Liver (tissue), 3 donors: Measurements from ENCODE around the gene D2HGDH.

Experiments
- ATF3 ChIP-seq: IDR thresholded peaks from 2 replicates; pipeline ENCODE4 v1.6.1; 2016; ENCODE audit warnings: antibody characterized with exemption
- CTCF ChIP-seq: fragments of 150-350 bp; IDR thresholded peaks from 2 replicates; pipeline ENCODE4 v1.5.1; 2017; ENCODE audit warnings: improper control_type of control experiment, low read depth, low read length; ENCODE audit not compliant: missing input control
- EGR1 ChIP-seq, 2 donors: IDR thresholded peaks; 2 replicates each; pipeline ENCODE4 v1.6.1; 2016 to 2018; ENCODE audit warnings: antibody characterized with exemption in 2 of 2, low read depth in 2 of 2
- FOXA1 ChIP-seq: IDR thresholded peaks from 2 replicates; pipeline ENCODE4 v1.6.1; 2016; ENCODE audit warnings: antibody characterized with exemption
- GABPA ChIP-seq, 2 donors: IDR thresholded peaks in 1 of 2; conservative IDR thresholded peaks in 1 of 2; 2 replicates each; pipeline ENCODE4 v1.6.1; 2016; ENCODE audit warnings: antibody characterized with exemption in 2 of 2, mild to moderate bottlenecking in 1 of 2, moderate library complexity in 1 of 2
- HNF4A ChIP-seq, 2 donors: conservative IDR thresholded peaks; 2 replicates each; pipeline ENCODE4 v1.6.1; 2016; ENCODE audit warnings: antibody characterized with exemption in 2 of 2, mild to moderate bottlenecking in 2 of 2
- JUND ChIP-seq, 2 donors: IDR thresholded peaks; 2 replicates each; pipeline ENCODE4 v1.6.1; 2016; ENCODE audit warnings: antibody characterized with exemption in 2 of 2
- RAD21 ChIP-seq, 2 donors: IDR thresholded peaks; 2 replicates each; pipeline ENCODE4 v1.6.1; 2016; ENCODE audit warnings: antibody characterized with exemption in 2 of 2, mild to moderate bottlenecking in 2 of 2
- SP1 ChIP-seq: IDR thresholded peaks from 2 replicates; pipeline ENCODE4 v1.6.1; 2018; ENCODE audit warnings: antibody characterized with exemption, mild to moderate bottlenecking
- TAF1 ChIP-seq: conservative IDR thresholded peaks from 2 replicates; pipeline ENCODE4 v1.6.1; 2016; ENCODE audit warnings: antibody characterized with exemption, mild to moderate bottlenecking
- YY1 ChIP-seq: IDR thresholded peaks from 2 replicates; pipeline ENCODE4 v1.6.1; 2016; ENCODE audit warnings: antibody characterized with exemption, mild to moderate bottlenecking
- TF ChIP-seq, protein P1 (sequence below): IDR thresholded peaks from 2 replicates; pipeline ENCODE4 v1.6.1; 2016; ENCODE audit warnings: antibody characterized with exemption, mild to moderate bottlenecking
- TF ChIP-seq, protein P2 (sequence below): IDR thresholded peaks from 2 replicates; pipeline ENCODE4 v1.6.1; 2016; ENCODE audit warnings: antibody characterized with exemption
- donor health status: healthy.
- donor health status: healthy.

GRCh38 chr2:241776336-241777169 is 42.1 kb downstream of the D2HGDH start, which contains the start of gene GAL3ST2:
- TF ChIP-seq CTCF (no peak), JUND (IDR thresholded peaks at IDR 0.05) (no peak), YY1 (no peak), SP1 (no peak), FOXA1 (no peak), TAF1 (no peak), ATF3 (no peak), RAD21 (IDR thresholded peaks at IDR 0.05) (no peak), HNF4A (conservative IDR thresholded peaks at IDR 0.05) (no peak), EGR1 (IDR thresholded peaks at IDR 0.05; ENCODE audit: low read depth in 2 of 2) (no peak), GABPA (IDR thresholded peaks at IDR 0.05 in 1 of 2, conservative IDR thresholded peaks at IDR 0.05 in 1 of 2) (no peak)
- TF ChIP-seq, protein P1, sequence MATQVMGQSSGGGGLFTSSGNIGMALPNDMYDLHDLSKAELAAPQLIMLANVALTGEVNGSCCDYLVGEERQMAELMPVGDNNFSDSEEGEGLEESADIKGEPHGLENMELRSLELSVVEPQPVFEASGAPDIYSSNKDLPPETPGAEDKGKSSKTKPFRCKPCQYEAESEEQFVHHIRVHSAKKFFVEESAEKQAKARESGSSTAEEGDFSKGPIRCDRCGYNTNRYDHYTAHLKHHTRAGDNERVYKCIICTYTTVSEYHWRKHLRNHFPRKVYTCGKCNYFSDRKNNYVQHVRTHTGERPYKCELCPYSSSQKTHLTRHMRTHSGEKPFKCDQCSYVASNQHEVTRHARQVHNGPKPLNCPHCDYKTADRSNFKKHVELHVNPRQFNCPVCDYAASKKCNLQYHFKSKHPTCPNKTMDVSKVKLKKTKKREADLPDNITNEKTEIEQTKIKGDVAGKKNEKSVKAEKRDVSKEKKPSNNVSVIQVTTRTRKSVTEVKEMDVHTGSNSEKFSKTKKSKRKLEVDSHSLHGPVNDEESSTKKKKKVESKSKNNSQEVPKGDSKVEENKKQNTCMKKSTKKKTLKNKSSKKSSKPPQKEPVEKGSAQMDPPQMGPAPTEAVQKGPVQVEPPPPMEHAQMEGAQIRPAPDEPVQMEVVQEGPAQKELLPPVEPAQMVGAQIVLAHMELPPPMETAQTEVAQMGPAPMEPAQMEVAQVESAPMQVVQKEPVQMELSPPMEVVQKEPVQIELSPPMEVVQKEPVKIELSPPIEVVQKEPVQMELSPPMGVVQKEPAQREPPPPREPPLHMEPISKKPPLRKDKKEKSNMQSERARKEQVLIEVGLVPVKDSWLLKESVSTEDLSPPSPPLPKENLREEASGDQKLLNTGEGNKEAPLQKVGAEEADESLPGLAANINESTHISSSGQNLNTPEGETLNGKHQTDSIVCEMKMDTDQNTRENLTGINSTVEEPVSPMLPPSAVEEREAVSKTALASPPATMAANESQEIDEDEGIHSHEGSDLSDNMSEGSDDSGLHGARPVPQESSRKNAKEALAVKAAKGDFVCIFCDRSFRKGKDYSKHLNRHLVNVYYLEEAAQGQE, result no peak
- TF ChIP-seq, protein P2, sequence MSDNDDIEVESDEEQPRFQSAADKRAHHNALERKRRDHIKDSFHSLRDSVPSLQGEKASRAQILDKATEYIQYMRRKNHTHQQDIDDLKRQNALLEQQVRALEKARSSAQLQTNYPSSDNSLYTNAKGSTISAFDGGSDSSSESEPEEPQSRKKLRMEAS, result no peak
